HL-60 (cell line): Measurements from ENCODE around the gene ZNF813.
"Not testable (repeated sequence)": the region's sequence is repeated elsewhere in the genome, so short reads cannot be mapped to it uniquely, and the experiment has no call there.

Source experiments
- CTCF ChIP-seq: IDR thresholded peaks from one replicate; pipeline ENCODE4 v1.5.1; 2011; ENCODE audit warnings: low read length, control low read depth, inconsistent platforms; ENCODE audit not compliant: insufficient read depth
- GABPA ChIP-seq: IDR thresholded peaks from 2 replicates; pipeline ENCODE4 v1.6.1; 2012; ENCODE audit warnings: low read depth
- POLR2AphosphoS5 ChIP-seq: IDR thresholded peaks from 2 replicates; pipeline ENCODE4 v1.6.1; 2012; ENCODE audit warnings: low read depth
- REST ChIP-seq: IDR thresholded peaks from 2 replicates; pipeline ENCODE4 v1.6.1; 2012; ENCODE audit warnings: low read depth; ENCODE audit not compliant: insufficient replicate concordance

GRCh38 chr19:53503671-53504364 lies 36.3 kb downstream of the ZNF813 start:
- TF ChIP-seq CTCF, REST, POLR2AphosphoS5, GABPA: not testable (repeated sequence)
